Measurements from ENCODE around the gene IZUMO4.

IZUMO4 gene

DNA sequence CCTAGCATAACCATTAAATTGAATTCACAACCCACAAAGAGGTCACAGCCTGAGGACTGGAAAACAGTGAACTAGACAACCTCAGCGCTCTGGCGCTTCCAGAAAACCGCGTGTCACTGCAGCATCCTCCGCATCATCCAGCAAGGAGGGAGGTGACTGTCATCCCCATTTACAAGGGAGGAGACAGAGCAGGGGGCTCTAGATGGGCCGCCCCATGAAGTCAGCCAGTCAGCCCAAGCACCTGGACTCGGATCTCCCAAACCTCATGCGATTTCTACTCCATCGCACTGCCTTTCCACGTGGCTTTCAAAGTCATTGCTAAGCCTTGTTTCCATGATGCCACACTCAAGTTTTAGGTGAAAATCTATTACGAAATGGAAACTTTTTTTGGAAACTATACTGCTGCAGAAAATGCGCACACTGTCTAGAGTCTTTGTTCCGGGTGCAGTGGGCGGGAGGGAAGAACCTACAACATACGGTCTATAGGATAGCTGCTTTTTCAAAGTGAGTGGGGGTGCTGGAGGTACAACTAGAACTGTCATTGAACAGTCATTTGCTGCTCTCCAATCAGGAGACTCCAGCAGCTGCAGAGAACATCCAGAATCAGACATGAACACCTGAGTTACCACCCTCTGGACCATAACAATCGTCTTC lies 51.9 kb downstream of the IZUMO4 start:
- Mint-ChIP-seq H3K36me3 (ENCODE audit: low read depth) (peaks cover 52% of the 10 kb centered on the region), H3K27me3 (no peaks in the 10 kb centered on the region), H3K4me1 (ENCODE audit: low read depth) (peaks cover 61% of the 10 kb centered on the region), H3K4me3 (peak overlapping the region; percentile 86), H3K9me3 (no peaks in the 10 kb centered on the region), H3K27ac (peak overlapping the region; percentile 90)
- peak; percentile 53 for DNase-seq
